EL (cell line): Measurements from ENCODE around the gene KLF13.

ENCODE experiments used
- DNase-seq: peaks from one replicate; pipeline ENCODE4 v3.0.0-alpha.2; 2016

KLF13 gene

GRCh38 chr15:31317421-31318327, 9.0 kb upstream of the KLF13 start:
- no peak for DNase-seq

GRCh38 chr15:31318429-31318828, 8.2 kb upstream of the KLF13 start:
- DNase-seq, result no peak

- DNase-seq, result no peak
Measured at GRCh38 chr15:31320022-31320421, 6.6 kb upstream of the KLF13 start.

- DNase-seq, result no peak
Measured at GRCh38 chr15:31321418-31321817, 5.2 kb upstream of the KLF13 start.

- DNase-seq, result no peak
Measured at GRCh38 chr15:31322504-31322903, 4.1 kb upstream of the KLF13 start.

GRCh38 chr15:31323627-31324026, 3.0 kb upstream of the KLF13 start:
- DNase-seq, result no peak

DNA sequence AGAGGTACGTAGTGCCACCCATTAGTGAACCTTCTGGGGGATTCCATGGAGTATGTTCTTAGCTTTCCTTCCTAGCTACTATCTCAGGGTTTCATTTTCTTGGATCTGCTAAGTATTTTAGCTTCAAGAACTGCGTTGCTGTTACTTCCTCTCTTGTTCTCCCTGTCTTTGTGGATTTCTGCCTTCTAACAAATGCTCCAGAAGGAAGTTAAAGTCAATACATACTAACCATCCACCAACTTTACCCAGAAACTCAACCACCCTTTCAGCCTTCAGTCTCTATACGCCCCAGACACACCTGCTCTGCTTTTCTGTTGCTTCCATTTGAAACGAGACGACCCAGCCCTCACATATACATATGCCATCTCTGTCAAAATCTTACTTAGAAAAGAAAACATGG, 2.4 kb upstream of the KLF13 start:
- DNase-seq, result no peak

- no peak for DNase-seq
Measured at GRCh38 chr15:31324806-31325594, 1.6 kb upstream of the KLF13 start.

GRCh38 chr15:31325595-31326155, 960 bp upstream of the KLF13 start:
- DNase-seq, result no peak

DNA sequence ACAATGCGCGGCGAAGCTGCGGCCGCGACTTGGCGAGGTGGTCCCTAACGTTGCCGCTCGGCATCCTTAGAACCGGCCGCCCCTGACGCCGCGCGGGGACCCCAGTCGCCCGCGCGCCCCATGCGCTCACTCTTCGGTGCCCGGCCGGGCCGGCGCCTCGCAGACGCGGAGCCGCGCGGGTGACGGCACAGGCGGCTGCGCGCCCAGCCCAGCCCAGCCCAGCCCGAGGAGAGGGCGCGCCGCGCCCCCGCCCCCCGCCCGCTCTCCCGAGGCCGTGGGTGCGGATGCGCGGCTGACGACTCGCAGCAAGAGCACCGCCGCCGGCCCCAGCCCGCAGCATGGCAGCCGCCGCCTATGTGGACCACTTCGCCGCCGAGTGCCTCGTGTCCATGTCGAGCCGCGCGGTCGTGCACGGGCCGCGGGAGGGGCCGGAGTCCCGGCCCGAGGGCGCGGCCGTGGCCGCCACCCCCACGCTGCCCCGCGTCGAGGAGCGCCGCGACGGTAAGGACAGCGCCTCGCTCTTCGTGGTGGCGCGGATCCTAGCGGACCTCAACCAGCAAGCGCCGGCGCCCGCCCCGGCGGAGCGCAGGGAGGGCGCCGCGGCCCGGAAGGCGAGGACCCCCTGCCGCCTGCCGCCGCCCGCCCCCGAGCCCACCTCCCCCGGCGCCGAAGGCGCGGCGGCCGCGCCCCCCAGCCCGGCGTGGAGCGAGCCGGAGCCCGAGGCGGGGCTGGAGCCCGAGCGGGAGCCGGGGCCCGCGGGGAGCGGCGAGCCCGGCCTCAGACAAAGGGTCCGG, 437 bp downstream of the KLF13 start:
- DNase-seq, result no peak

- DNase-seq, result peak; percentile 40
Measured at GRCh38 chr15:31327669-31328427, 1.2 kb downstream of the KLF13 start.

DNA sequence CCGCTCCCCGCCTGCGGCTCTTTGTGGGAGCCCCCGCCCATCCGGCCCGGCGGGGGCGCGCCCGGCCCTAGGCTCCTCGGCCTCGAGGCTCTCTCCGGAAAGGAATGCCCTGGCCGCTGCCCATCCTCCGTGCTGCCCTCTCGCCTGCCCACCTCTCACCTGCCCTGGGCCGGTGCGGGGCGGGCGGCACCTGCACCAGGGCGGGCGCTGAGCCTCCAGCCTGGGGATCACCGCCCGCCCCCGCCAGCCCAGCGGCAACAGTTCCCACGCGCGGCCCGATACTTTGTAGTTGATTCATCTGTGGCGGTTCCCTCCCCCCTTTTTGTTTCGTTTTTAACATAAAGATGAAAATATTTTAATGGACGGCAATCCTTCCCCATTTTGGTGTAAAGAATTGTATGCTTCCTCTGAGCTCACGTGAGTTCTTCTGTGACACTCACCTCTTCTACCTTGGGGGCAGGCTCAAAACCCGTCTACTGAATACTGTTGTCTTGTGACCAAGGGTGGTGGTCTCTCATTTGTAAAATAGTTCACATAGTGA, 1.9 kb downstream of the KLF13 start:
- peak; percentile 41 for DNase-seq

GRCh38 chr15:31328969-31329639, 2.5 kb downstream of the KLF13 start:
- DNase-seq, result no peak

DNA sequence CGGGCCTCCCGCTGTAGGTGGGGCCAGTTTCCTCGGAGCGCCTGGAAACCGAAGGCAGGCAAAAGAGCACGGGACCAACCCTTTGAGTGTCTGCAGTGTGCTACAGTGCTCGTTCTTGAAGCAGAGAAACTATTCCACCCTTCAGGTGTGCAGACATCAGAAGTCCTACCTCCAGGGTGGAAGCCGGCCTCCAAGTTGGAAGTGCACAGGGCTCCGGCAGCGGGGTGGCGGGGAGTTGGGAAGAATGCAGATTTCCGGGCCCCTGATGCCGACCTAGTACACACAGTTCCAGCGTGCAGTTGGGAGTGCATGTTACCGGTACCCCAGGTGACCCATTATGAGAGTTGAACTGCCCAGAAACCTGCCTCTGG, 3.0 kb downstream of the KLF13 start:
- DNase-seq, result no peak

DNA sequence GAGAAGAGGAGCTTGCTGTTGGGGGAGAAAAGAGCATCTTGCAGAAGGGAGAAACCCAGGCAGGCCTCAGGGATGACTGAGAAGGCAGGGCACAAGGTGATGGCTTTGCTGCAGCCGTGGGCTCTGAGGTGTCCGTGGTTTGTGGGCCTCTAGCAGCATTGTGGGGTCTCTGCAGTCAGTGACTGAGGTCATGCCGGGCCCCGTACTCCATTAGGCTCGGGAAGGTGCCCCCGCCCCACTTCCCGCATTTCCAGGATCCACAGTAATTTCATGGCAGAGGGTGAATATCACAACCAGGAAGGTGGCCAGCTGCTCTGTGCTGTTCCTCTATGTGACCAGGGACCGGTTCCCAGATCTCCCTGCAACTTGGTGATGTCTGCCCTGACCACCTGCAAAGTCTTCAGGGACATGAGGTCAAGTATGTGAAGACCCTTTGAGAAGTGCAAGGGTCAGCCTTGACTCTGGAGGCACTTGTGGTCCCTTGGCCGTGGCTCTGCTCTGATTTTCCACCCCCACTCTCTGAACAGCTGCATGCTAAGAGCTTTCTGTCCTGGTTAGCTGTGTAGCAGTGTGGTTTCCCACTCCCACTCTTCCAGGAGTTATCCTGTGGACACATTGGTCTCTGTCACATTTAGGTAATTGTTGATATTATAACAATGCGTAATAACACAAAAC, 3.6 kb downstream of the KLF13 start:
- DNase-seq, result no peak

- DNase-seq, result no peak
Measured at GRCh38 chr15:31330836-31331235, 4.2 kb downstream of the KLF13 start.

DNA sequence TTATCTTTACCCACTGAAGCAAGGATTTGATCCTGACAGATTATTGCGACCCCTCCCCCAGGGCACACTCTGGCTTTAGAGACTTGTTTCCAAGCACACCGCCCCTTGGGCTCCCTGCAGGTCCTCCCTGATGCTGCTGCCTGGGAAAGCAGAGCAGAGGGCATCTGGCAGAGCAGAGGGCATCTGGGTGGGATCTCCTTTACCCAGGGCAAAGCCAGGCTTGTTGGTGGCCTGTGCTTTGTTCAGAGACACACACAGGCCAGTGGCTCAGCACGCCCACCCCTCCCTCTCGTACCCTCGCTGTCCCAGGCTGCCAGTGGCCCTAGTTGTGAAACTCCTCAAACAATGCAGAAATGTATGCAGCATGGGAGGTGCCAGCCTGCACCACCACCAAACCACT, 4.8 kb downstream of the KLF13 start:
- DNase-seq, result no peak

DNA sequence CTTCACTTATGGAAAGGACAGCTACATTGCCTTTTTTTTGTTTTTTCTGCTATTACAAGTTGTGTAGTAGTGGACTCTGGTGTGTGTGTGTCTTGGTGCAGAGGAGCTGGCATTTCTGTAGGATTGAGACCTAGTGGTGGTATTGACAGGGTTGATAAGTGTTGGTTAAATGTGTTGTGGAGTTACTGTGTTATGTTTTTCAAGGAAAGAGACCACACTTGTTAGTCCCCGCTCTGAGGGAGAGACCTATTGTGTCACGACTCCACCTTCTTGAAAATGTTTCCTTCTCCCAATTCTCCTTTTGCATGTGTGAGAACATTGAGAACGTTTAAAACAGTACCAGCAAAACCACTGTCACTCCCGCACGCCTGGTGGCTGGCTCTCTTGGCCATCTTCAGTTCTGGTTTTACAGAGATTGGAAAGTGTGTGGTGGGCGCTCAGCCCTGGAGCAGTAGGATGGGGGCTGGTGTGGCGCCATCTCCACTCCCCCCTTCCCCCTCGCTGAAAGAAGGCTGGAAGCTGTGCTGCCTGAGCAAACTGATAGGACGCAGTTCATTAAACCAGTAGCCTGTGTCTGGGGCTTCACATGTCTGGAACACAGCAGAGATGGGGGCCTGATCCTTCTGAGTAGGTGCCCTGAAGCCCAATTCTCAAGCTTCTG, 5.5 kb downstream of the KLF13 start:
- no peak for DNase-seq

DNA sequence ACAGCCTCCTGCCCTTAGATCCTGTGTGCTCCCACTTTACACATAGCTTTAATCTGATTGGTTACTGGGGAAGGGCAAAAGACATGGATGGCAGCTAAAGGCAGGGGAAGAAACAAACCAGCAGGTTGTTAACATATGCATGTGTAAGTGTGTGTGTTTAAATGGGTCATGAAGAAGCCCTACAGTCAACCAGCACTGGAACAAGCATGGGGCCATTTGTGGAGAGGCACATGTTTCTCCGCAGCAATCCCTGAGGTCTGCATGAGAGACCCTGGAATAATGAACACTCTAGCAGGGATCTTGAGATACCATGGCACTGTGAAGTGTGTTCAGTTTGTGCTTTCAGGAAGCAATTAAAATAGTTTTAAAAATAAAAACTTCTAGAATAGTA, 6.0 kb downstream of the KLF13 start:
- DNase-seq, result no peak

DNA sequence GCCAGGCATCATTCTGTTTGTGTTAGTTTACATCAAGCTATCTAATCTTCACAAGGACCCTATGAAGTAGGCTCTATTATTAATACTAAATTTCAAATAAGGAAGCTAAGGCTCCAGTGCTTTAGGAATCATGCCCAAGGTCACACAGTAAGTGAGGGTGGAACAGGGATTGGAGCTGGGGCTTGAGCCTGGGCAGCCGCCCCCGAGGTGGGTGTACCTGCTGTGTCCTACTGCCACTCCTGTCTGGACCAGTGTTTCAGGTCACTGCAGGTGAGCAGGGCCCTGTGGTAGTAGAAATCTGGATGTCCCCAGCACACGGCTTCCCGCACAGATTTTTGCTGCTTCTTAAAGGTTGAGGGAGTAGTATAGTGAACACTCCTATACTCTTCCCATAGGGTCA, 6.5 kb downstream of the KLF13 start:
- no peak for DNase-seq
